HuH-7.5 (cell line): ENCODE data around the gene NWD2.
A peak's percentile ranks its signal among the peaks of the same experiment; 100 is the strongest.
"Not testable (repeated sequence)": the region's sequence is repeated elsewhere in the genome, so short reads cannot be mapped to it uniquely, and the experiment has no call there.

Experiments used
- DNase-seq: peaks from one replicate; pipeline ENCODE4 v3.0.0; 2011; ENCODE audit warnings: low spot score

NWD2 gene

DNA sequence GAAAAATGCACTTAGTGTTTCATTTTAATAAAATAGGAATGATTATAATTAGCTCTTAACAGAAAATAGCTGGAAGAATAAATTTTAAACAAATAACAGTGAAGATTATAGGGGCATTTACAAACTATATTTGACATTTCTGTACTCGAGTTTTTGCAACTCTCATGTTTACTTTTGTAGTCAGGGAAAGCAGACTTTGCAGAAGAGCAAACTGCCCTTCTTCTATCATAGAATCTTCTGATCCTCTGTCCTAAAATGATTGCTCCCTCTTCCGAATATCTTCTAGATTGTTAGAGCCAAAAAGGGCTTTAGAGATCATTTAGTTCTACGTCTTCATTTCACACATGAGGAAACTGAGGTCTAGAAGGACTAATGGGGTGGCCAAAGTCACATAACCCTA is 222.7 kb downstream of the NWD2 start:
- DNase-seq, result no peak

DNA sequence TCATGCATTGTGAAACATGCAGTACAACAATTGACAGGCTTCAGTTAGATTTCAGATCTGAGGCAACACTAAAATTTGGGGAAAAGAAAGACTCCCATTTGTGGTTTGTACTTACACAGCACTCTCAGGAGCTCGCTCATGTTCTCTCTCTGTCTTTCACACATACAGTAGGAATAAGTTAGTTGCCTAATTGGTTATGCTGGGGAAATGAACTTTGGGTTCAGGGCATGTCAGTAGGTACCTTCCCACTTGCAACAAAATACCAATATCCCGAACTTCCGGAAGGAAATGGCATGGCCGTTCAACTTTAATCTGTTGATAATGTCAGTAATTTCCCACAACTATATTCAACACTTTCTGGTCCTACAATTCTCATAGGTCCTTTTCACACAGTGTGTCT is 223.3 kb downstream of the NWD2 start:
- no peak for DNase-seq

- DNase-seq, result no peak
Measured at GRCh38 chr4:37469286-37469685, 224.7 kb downstream of the NWD2 start.

GRCh38 chr4:37470245-37470644 is 225.7 kb downstream of the NWD2 start:
- no peak for DNase-seq

DNA sequence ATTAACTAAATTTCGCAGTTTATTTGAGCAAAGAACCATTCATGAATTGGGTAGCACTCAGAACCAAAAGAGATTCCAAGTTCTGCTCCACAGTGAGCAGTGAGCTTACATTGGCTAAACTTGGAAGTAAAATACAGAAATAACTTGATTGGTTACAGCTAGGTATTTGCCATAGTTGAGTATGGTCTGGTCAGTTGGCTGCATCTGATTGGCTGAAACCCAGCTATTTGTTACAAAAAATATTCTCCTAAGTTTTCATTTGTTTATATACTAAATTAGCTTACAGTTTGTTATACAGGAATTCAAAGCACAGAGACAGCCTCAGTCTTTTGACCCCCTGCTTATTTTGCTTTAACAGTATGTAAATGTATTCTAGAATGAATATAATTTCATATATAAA is 226.6 kb downstream of the NWD2 start:
- no peak for DNase-seq

- DNase-seq, result no peak
Measured at GRCh38 chr4:37471971-37472370, 227.4 kb downstream of the NWD2 start.

DNA sequence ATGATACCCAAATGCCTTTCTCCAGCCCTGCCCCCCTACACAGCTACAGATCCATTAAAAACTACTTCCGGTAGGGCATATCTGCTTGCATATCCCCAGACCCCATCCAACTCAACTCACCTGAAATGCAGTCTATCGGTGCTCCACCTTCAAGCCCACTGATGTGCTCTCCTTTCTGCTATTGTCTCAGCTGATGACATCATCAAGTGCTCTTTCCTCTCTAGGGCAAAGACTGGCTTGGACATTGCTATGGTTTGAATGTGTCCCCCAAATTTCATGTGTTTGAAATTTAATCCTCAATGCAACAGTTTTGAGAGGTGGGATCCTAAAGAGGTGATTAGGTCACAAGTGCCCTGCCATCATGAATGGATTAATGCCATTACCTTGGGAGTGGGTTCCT is 229.3 kb downstream of the NWD2 start:
- DNase-seq, result no peak

GRCh38 chr4:37475087-37475486 is 230.5 kb downstream of the NWD2 start:
- no peak for DNase-seq

GRCh38 chr4:37475776-37476175 is 231.2 kb downstream of the NWD2 start:
- no peak for DNase-seq

DNA sequence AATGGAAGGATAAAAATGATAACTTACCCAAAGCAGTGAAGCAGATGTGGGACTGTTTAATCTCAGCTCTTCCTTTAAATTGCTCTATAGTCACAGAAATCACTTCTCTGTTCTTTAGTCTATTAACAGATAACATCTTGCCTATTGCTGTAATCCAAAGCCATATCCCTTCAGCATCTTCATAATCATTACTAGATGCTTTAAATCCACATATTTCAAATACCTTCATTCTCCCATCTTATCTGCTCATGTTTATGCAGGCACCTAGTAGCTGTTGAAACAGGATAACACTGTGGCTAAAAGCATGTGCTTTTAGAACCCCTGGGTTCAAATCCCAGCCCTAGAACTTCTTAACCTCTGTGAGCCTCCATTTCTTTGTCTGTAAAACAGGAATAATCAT is 231.7 kb downstream of the NWD2 start:
- no peak for DNase-seq

DNA sequence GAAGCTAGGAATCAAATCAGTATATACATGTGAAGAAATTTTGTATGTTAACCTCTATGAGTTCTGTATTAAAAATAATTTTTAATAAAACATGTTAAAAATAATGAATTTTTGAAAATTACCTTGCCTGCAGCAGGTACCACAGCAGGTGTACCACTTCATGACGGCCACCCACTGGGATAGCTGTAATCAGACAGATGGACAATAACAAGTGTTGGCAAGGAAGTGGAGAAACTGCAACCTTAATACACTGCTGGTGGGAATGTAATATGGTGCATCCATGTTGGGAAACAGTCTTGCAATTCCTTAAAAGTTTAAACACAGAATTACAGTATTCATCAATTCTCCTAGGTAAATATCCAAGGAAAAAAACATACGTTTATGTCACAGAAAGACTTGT is 232.1 kb downstream of the NWD2 start:
- no peak for DNase-seq

GRCh38 chr4:37477126-37477525 is 232.6 kb downstream of the NWD2 start:
- no peak for DNase-seq

GRCh38 chr4:37478151-37478550 is 233.6 kb downstream of the NWD2 start:
- DNase-seq, result no peak

DNA sequence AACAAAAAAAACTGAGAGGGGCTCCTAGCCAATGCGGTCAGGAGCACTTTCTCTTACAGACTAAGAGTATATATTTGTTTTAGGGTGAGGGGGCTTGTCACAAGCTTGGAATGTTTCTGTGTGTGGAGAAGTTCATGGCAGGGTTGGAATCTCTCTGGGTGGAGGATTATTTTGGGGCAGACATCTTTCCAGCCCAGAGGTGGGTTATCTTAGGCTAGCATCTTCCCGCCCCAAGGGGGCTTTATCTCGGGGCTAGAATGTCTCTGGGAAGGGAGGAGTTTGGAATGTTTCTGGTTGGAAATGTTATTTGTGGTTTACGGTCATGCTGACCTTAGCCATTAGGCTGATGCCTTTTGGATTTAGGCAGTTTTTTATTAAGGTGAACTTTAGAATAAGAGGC is 236.0 kb downstream of the NWD2 start:
- no peak for DNase-seq

GRCh38 chr4:37481547-37482122 is 237.1 kb downstream of the NWD2 start:
- no peak for DNase-seq

- DNase-seq, result no peak
Measured at GRCh38 chr4:37482236-37482913, 237.8 kb downstream of the NWD2 start.

DNA sequence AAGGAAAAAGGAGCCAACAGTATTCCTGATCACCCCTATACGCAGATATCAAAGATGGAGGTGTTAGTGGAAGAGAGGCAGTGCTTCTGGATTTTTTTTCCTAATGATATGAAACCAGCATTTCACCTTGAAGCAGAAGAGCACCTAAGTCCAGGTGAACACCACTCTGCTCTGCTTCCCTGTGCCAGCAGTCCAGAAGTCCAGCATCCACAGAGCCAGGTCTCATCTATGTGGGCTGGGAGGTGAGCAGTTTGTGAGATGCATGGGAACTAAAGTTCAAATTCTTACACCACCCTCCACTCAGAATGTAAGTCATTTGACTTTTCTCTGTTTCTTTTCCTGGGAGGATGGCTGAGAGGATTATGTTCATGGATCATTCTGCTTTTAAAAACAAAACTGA is 239.1 kb downstream of the NWD2 start:
- DNase-seq, result no peak

GRCh38 chr4:37486166-37486565 is 241.6 kb downstream of the NWD2 start:
- no peak for DNase-seq

DNA sequence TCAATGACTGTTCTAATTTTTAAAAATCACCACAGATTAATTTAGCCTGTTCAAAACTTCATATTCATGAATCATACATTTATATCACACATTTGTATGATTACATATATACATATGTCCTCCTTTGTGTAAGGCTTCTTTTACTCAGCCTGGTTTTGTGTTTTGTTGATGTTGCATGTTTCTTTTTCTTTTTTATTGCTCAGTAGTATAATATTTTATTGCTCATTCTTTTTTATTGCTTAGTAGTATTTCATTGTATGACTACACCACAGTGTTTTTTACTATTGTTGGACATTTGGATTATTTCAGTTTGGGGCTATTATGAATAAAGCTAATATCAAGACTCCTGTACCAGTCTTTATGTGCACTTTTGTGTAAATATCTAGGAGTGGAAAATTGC is 243.1 kb downstream of the NWD2 start:
- DNase-seq, result no peak

GRCh38 chr4:37489697-37490096 is 245.2 kb downstream of the NWD2 start:
- no peak for DNase-seq

GRCh38 chr4:37490391-37491347 is 246.1 kb downstream of the NWD2 start:
- peak; percentile 15 for DNase-seq

GRCh38 chr4:37495353-37495752 is 250.8 kb downstream of the NWD2 start:
- DNase-seq, result not testable (repeated sequence)
